Epithelial cell of proximal tubule (primary cell): ENCODE data around the gene IL17A. TPM values are rescaled to one million over a fixed set of nuclear protein-coding genes. Genes with fewer than 3 reads are reported as not detected.

ENCODE experiments used
- DNase-seq: peaks from one replicate; pipeline ENCODE4 v3.0.0-alpha.2; 2011; ENCODE audit warnings: low read depth
- H3K4me3 ChIP-seq: 2 replicates; pipeline ENCODE4 v1.5.1; 2011; ENCODE audit warnings: low read depth, mild to moderate bottlenecking, low read length
- total RNA-seq: library from RNA; depleted of rRNA; stranded (reverse); fragments of >200 nt; gene quantifications from 2 replicates; pipeline ENCODE4 v1.2.3, GENCODE V29; 2015
- TF ChIP-seq, protein P1 (sequence below): conservative IDR thresholded peaks from 2 replicates; pipeline ENCODE4 v1.5.1; 2012; ENCODE audit warnings: low read depth, mild to moderate bottlenecking, low read length

Gene IL17A
- total RNA-seq, 1 donor from 2014 or later, result not detected

DNA sequence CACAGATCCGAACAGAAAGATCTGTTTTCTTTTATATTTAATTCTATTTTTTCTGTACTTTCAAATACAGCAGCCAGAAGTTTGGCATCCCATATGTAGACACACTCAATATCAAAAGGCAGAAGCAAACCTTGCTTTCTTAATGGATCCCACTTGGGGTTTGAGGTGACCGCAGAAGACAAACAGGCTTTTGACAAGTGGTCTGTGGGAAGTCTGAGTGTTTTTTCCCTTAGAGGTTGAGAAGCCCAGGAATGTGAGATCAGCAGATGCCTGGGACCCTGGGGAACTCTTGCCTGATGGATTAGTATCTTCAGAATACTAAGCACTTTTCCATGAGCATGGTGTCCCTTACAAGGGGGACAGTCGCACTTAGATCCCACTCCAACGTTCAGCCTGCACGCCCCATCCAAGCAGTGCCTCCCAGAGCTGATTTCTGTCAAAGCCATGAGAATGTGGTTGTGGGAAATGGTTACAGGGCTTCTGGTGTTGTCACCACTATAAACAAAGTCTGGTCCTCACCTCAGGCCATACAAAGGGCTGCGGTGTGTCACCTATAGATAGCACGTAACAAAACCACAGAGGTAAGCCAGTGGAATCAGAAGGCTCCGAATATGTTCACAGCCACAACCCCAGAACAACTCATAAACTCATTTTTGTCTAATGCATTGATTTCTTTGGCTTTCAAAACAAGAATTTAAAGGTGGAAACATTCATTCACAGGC is 45.4 kb downstream of the IL17A start:
- no peak overlapping the region for H3K4me3 ChIP-seq
- TF ChIP-seq, protein P1, sequence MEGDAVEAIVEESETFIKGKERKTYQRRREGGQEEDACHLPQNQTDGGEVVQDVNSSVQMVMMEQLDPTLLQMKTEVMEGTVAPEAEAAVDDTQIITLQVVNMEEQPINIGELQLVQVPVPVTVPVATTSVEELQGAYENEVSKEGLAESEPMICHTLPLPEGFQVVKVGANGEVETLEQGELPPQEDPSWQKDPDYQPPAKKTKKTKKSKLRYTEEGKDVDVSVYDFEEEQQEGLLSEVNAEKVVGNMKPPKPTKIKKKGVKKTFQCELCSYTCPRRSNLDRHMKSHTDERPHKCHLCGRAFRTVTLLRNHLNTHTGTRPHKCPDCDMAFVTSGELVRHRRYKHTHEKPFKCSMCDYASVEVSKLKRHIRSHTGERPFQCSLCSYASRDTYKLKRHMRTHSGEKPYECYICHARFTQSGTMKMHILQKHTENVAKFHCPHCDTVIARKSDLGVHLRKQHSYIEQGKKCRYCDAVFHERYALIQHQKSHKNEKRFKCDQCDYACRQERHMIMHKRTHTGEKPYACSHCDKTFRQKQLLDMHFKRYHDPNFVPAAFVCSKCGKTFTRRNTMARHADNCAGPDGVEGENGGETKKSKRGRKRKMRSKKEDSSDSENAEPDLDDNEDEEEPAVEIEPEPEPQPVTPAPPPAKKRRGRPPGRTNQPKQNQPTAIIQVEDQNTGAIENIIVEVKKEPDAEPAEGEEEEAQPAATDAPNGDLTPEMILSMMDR, result no peak
- DNase-seq, result no peak

DNA sequence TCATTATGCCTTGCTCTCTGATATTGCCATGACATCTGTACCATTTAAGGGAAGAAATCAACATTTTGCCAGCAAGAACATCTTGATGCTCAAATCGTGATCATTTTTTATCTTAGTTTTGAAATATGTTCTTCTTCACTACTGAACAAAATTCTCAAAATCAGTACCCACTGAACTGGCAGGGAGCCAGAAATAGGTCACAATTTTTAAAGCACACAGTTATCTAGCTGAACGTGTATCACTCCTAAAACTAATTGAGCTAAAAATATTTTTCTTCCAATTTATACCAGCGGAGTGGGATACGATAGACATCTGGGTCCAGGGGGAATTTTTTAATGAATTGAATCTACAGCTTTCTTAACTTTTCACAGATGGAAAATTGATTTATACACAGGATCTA is 46.8 kb downstream of the IL17A start:
- TF ChIP-seq, protein P1, result no peak
- H3K4me3 ChIP-seq, result no peak overlapping the region
- DNase-seq, result no peak

DNA sequence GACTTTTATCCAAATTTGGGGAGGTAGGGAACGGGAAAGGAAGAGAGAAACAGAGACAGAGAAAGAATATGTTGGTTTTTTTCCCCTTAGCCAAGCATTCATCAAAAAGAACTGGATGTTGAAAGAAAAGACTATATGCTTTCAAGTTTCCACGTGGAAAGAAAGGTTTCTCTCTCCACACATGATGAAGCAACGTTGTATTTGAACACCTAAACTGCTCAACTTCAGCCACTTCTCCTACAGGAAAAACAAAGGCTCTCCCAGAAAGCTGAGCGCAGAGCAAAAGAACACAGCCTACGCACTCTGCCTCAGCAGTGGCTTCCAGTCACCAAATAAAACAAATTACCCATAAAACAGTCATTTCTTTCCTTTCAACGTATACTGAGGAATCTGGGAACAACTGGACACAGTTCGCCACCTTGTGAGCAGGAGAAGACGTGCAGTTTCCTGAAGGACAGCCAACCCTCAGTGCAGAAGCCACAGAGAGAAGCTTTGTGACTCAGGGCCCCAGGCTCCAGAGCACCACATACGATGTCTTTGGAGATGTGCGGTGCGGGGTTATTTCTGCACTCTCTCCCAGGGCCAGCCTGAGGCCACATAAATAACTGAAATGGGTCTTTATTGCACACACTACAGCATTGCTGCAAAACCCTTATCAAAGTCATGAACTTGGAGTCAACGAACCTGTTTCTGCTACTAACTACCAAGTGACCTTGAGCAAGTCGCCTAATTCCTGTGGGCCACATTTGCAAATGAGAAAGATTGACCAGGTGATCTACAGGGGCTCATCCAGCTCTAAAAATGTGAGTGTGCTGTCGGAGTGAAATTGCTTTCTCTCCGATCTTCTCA is 48.0 kb downstream of the IL17A start:
- peak; percentile 38 for DNase-seq
- TF ChIP-seq, protein P1, result peak; percentile 82
- no peak overlapping the region for H3K4me3 ChIP-seq

Other genes with a start within 250 kb of the IL17A start
- 1.7 and 1.9 TPM in 2 replicates for gene PKHD1, start 98.8 kb upstream of the IL17A start, total RNA-seq
- gene IL17F, start 58.1 kb downstream of the IL17A start, total RNA-seq, result not detected in 2 replicates
- gene MCM3, start 98.4 kb downstream of the IL17A start, total RNA-seq, result 137 and 175 TPM in 2 replicates
- 6.7 and 8.2 TPM in 2 replicates for gene PAQR8, start 175.8 kb downstream of the IL17A start, total RNA-seq
- gene EFHC1, start 234.0 kb downstream of the IL17A start, total RNA-seq, result 18.1 and 20.2 TPM in 2 replicates